ES-I3 (cell line): Measurements from ENCODE around the gene HPX.

Source experiments
- H3K36me3 ChIP-seq: 2 replicates; pipeline ENCODE4 v1.6.1; 2013; ENCODE audit warnings: mild to moderate bottlenecking, low read length, control low read depth, moderate library complexity; ENCODE audit not compliant: insufficient read depth
- H3K4me1 ChIP-seq: 2 replicates; pipeline ENCODE4 v1.6.1; 2013; ENCODE audit warnings: mild to moderate bottlenecking, control low read depth, low read length; ENCODE audit not compliant: insufficient read depth
- H3K9ac ChIP-seq: 2 replicates; pipeline ENCODE4 v1.6.1; 2013; ENCODE audit warnings: low read depth, mild to moderate bottlenecking, low read length, moderate library complexity
- H3K9me3 ChIP-seq: 2 replicates; pipeline ENCODE4 v1.6.1; 2013; ENCODE audit warnings: mild to moderate bottlenecking, low read length, moderate library complexity; ENCODE audit not compliant: control insufficient read depth, insufficient read depth

HPX gene

DNA sequence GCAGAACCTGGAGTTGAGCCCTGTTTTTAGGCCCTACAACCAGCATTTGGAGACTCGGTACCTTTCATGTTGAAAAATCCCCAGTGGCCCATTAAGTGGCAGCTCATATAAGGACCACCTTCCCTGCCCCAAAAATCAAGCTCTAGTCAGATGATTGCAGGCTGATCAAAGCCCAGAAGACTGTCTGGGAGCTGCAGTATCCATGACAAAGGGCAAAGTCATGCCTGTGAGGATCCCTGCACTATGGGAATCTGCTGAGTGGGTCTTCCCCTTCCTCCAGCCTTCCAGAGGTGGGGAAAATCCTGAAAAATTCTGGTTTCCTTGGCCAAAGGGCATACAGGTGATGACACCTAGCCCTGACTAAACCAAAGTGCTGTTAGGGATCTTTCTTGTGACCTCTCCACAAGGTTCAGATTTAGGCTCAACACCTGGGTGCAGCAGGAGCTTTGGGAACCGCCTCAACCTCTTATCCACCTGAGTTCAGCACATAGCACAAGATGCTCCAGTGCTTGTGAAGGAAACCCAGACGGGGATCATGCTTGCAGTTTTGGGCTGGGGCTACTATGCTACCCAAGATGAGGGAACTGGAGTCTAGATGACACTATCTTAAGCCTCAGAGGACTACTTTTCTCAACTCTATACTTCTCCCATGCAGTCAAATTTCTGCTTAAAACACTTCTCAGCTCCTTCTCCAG, 34.2 kb upstream of the HPX start:
- H3K9ac ChIP-seq: peak overlapping the region; percentile 77; the same call in 1 of the 2 replicates
- no peaks in the 10 kb centered on the region for H3K9me3 ChIP-seq

GRCh38 chr11:6474413-6474792, 33.6 kb upstream of the HPX start:
- Histone ChIP-seq H3K9ac (peak overlapping the region; percentile 77), H3K4me1 (peaks cover 14% of the 10 kb centered on the region), H3K9me3 (no peaks in the 10 kb centered on the region), H3K36me3 (peaks cover 9% of the 10 kb centered on the region)

More for the DNA sequence above, 34.2 kb upstream of the HPX start:
- H3K4me1 ChIP-seq: peaks cover 14% of the 10 kb centered on the region
- peaks cover 9% of the 10 kb centered on the region for H3K36me3 ChIP-seq

DNA sequence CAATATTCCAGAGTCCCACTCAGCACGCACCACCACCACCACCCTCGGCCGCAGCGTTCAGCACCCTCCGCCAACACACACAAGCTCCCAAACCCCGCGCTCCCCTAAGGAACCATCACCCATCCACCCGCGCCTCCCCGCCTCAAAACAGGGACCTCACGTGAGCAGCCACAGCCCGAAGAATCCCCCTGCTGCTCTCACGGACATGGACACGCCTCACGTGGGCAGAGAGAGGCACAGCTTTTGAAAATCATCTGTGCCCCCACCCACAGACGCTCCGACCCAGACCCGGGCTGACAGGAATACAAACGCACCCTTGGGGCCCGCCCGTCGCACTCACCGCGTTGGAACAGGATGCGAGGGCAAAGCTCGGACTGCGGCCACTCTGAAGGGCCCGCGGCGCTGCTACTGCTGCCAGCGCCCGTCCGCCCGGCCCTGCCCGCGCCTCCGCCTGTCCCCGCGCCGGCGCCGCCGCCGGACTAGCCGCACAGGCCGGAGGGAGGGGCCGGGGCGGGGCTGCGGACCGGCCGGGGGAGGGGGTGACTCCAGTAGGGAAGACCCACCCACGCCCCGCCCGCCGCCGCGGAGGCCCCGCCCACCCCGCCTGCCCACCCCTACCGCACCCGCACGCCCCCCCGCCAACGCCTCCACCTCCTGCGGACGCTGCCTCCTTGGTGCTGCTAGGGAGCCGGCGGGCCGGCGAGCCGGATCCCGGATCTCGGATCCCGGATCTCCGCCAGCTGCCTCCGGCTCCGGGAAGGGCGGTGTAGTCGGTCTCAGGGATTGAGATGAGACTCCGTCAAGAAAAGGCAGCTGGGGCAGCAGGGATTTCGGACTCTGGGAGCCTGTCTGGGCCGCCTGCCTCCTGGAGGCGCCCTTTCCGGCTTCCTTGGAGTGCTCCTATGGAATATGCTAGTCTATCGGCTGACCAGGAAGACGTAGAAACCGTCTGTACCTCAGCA, 32.9 kb upstream of the HPX start, which contains the start of gene TRIM3:
Gene TRIM3 (minus strand): TSS at position 491 of the 962 bp plus-strand sequence. CDS start 8,246 bp downstream, outside the sequence.
- Histone ChIP-seq H3K9ac (peak within 1 kb of the TSS; percentile 94), H3K9me3 (no peaks in the 10 kb centered on the region), H3K36me3 (peaks cover 4% of the 10 kb centered on the region; the same call in 1 of the 2 replicates), H3K4me1 (peaks cover 15% of the 10 kb centered on the region)

- Histone ChIP-seq H3K9ac (no peak overlapping the region; the same call in 1 of the 2 replicates), H3K36me3 (peaks cover 1% of the 10 kb centered on the region; the same call in 1 of the 2 replicates), H3K4me1 (peaks cover 17% of the 10 kb centered on the region), H3K9me3 (no peaks in the 10 kb centered on the region)
Measured at GRCh38 chr11:6472934-6473333, 32.1 kb upstream of the HPX start.

GRCh38 chr11:6469599-6469998, 28.8 kb upstream of the HPX start:
- Histone ChIP-seq H3K36me3 (no peaks in the 10 kb centered on the region; the same call in 1 of the 2 replicates), H3K9ac (no peak overlapping the region), H3K9me3 (no peaks in the 10 kb centered on the region), H3K4me1 (peaks cover 9% of the 10 kb centered on the region)

- Histone ChIP-seq H3K36me3 (no peaks in the 10 kb centered on the region; the same call in 1 of the 2 replicates), H3K9ac (no peak overlapping the region)
Measured at GRCh38 chr11:6468712-6469495, 28.1 kb upstream of the HPX start.

GRCh38 chr11:6459099-6459450, 18.3 kb upstream of the HPX start:
- H3K36me3 ChIP-seq: no peaks in the 10 kb centered on the region; the same call in 1 of the 2 replicates
- no peaks in the 10 kb centered on the region for H3K4me1 ChIP-seq
- H3K9me3 ChIP-seq: no peaks in the 10 kb centered on the region
- H3K9ac ChIP-seq: no peak overlapping the region

More at GRCh38 chr11:6468712-6469495, 28.1 kb upstream of the HPX start:
- H3K9me3 ChIP-seq: no peaks in the 10 kb centered on the region
- peaks cover 7% of the 10 kb centered on the region for H3K4me1 ChIP-seq

GRCh38 chr11:6458352-6459098, 17.7 kb upstream of the HPX start:
- no peaks in the 10 kb centered on the region for H3K9me3 ChIP-seq

DNA sequence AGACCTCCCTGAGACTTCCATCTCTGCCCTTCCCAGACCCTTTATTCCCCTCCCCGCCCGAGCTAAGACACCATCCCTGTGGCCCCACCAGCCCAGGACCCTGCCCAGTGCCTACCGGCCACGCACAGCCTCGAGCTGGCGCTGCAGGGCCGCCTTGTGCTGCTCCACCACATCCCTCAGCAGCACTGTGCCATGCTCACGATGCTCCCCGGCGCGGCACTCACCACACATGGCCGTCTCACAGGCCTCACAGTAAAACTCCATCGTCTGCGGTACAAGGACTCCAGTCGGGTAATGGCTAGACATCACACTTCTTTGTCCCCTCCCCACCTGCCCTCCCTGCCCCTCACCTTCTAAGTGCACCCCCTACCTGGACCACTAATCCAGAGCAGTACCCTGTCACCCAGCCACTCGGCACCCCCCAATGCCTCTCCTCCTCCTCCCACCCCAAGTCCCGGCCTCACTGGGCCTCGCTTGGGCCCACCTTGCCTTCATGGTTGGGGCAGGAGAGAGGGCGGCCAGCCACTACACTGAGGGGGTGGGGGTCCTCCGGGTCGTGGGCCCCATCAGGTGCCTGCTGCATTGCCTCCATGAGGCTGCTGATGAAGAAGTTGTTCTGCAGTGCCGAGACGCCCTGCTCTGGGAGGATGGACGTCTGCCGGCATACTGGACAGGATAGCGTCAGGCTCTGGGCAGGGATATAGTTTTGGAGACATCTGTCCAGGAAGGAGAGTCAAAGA, 17.0 kb upstream of the HPX start:
- no peaks in the 10 kb centered on the region for H3K36me3 ChIP-seq
- no peaks in the 10 kb centered on the region for H3K4me1 ChIP-seq
- H3K9ac ChIP-seq: no peak overlapping the region
- no peaks in the 10 kb centered on the region for H3K9me3 ChIP-seq

More at GRCh38 chr11:6458352-6459098, 17.7 kb upstream of the HPX start:
- no peaks in the 10 kb centered on the region for H3K36me3 ChIP-seq
- H3K4me1 ChIP-seq: no peaks in the 10 kb centered on the region
- H3K9ac ChIP-seq: no peak overlapping the region

GRCh38 chr11:6456361-6457073, 15.7 kb upstream of the HPX start:
- no peaks in the 10 kb centered on the region for H3K4me1 ChIP-seq
- H3K36me3 ChIP-seq: no peaks in the 10 kb centered on the region
- no peaks in the 10 kb centered on the region for H3K9me3 ChIP-seq
- no peak overlapping the region for H3K9ac ChIP-seq

DNA sequence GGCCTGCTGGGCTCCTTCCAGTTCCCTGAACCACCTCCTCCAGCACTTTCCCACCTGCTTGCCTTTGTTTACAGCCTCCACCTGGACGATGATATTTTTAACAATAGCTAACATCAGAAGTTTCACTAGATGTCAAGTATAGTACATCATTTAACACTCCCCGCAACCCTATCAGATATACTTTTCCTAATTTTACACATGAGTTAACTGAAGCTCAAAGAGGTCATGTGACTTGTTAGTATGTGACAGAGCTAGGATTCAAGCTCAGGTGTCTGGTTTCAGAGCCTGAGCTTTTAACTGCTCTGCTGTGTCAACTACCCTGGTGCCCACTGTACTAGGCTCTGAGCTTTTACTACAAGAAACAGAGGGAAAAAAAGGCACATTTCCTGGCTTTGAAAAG, 14.3 kb upstream of the HPX start:
- Histone ChIP-seq H3K9ac (no peak overlapping the region), H3K9me3 (no peaks in the 10 kb centered on the region), H3K36me3 (no peaks in the 10 kb centered on the region), H3K4me1 (no peaks in the 10 kb centered on the region)

GRCh38 chr11:6453152-6453551, 12.4 kb upstream of the HPX start:
- Histone ChIP-seq H3K9me3 (no peaks in the 10 kb centered on the region), H3K36me3 (no peaks in the 10 kb centered on the region), H3K4me1 (no peaks in the 10 kb centered on the region), H3K9ac (no peak overlapping the region)
